Immature natural killer cell (primary cell): ENCODE data around the gene USH2A. TPM values are rescaled to one million over a fixed set of nuclear protein-coding genes. Genes with fewer than 3 reads are reported as not detected.

ENCODE experiments used
- DNase-seq, 3 donors: peaks; one replicate each; pipeline ENCODE4 v3.0.0; 2022; ENCODE audit warnings: mixed read lengths in 1 of 3
- H3K27ac Mint-ChIP-seq, 6 donors: one replicate each; pipeline ENCODE4 v1.8.0; 2020; ENCODE audit warnings: mixed read lengths in 6 of 6, mild to moderate bottlenecking in 5 of 6, inconsistent platforms in 4 of 6, moderate library complexity in 3 of 6
- H3K27me3 Mint-ChIP-seq, 3 donors: one replicate each; pipeline ENCODE4 v1.8.0; 2020 to 2021; ENCODE audit warnings: low read depth in 3 of 3, mild to moderate bottlenecking in 3 of 3, mixed read lengths in 3 of 3, moderate library complexity in 3 of 3, inconsistent platforms in 1 of 3
- H3K36me3 Mint-ChIP-seq, 3 donors: one replicate each; pipeline ENCODE4 v1.8.0; 2020; ENCODE audit warnings: mixed read lengths in 3 of 3, inconsistent platforms in 2 of 3, mild to moderate bottlenecking in 2 of 3
- H3K4me1 Mint-ChIP-seq, 2 donors: one replicate each; pipeline ENCODE4 v1.8.0; 2020; ENCODE audit warnings: inconsistent platforms in 2 of 2, mild to moderate bottlenecking in 2 of 2, mixed read lengths in 2 of 2, moderate library complexity in 1 of 2
- H3K4me3 Mint-ChIP-seq, 5 donors: one replicate each; pipeline ENCODE4 v1.8.0; 2020; ENCODE audit warnings: mild to moderate bottlenecking in 5 of 5, mixed read lengths in 5 of 5, inconsistent platforms in 3 of 5, moderate library complexity in 3 of 5
- H3K9me3 Mint-ChIP-seq, 6 donors: one replicate each; pipeline ENCODE4 v1.8.0; 2020; ENCODE audit warnings: mild to moderate bottlenecking in 6 of 6, mixed read lengths in 6 of 6, inconsistent platforms in 4 of 6, moderate library complexity in 3 of 6
- polyA plus RNA-seq, 3 donors: library from polyadenylated mRNA; unstranded; fragments of 300-500 nt; fragmentation: Illumina TruSeq; gene quantifications; one replicate each; pipeline ENCODE4 v1.2.3, GENCODE V29; 2021

The USH2A gene
- polyA plus RNA-seq, 3 donors from 2014 or later = not detected

DNA sequence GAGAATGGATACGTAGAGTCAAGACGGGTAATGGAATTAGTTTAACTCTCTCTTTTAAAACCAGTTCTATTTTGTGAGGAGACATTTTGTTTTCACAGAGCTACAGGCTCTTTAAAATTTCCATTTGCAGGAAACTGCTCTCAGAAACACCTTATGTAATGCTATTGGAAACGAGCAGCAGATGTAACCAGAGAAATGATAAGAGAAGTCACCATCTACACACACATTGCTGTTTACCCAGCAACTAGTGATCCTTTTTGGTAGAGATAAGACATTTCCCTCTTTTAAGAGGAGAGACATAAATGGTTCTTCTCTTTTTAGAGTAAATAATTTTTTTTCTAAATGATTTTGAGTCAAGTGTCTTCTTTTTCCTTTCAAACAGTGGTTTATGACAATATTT, 775.5 kb downstream of the USH2A start:
- DNase-seq = no peak
- Mint-ChIP-seq H3K4me3 (no peak overlapping the region), H3K27ac (no peak overlapping the region), H3K36me3 (no peaks in the 10 kb centered on the region), H3K27me3 (no peaks in the 10 kb centered on the region), H3K9me3 (peaks cover 0 to 23% (median 13%) of the 10 kb centered on the region in 6 donors), H3K4me1 (no peaks in the 10 kb centered on the region)

DNA sequence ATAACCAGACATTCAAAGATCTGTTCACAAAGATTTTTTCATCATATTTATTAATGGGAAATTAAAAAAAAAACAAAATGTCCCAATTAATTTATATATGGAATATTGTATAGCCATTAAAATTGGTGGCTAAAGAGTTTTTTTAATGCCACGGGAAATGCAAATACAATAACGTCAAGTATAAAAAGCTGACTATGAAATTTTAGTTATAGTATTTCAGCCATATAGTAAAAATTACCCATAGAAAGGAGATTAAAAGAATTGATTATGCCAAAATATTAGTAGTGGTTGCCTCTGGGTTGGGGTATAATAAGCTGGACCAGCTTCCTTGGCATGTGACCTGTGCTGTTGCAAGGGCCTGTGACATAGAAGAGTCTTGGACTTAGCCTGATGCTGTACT, 777.4 kb downstream of the USH2A start:
- no peaks in the 10 kb centered on the region for H3K36me3 Mint-ChIP-seq
- H3K27ac Mint-ChIP-seq = no peak overlapping the region
- no peak overlapping the region for H3K4me3 Mint-ChIP-seq
- peaks cover 0 to 23% (median 13%) of the 10 kb centered on the region in 6 donors for H3K9me3 Mint-ChIP-seq
- no peaks in the 10 kb centered on the region for H3K4me1 Mint-ChIP-seq
- H3K27me3 Mint-ChIP-seq = no peaks in the 10 kb centered on the region
- no peak for DNase-seq

DNA sequence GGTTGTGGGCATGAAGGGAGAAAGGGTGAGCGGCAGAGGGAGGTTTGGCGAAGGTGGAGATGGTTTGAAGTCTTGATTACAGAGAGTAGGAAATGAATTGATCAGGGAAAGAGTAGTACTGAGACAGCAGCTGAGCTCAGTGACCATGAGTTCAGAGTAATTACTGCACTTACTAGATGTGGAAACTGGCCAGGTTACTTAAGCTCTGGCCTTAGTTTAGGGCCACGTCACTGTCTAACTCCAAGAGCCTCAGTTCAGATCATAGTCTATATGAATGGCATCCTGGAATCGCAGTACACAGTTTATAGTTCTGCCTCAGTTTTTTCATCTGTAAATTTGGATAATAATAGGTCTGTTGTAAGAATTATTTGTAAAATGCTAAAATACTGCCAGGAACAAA, 778.1 kb downstream of the USH2A start:
- Mint-ChIP-seq H3K27ac (no peak overlapping the region), H3K4me1 (no peaks in the 10 kb centered on the region), H3K27me3 (no peaks in the 10 kb centered on the region), H3K9me3 (peaks cover 0 to 18% (median 12%) of the 10 kb centered on the region in 6 donors), H3K36me3 (no peaks in the 10 kb centered on the region), H3K4me3 (no peak overlapping the region)
- no peak for DNase-seq

DNA sequence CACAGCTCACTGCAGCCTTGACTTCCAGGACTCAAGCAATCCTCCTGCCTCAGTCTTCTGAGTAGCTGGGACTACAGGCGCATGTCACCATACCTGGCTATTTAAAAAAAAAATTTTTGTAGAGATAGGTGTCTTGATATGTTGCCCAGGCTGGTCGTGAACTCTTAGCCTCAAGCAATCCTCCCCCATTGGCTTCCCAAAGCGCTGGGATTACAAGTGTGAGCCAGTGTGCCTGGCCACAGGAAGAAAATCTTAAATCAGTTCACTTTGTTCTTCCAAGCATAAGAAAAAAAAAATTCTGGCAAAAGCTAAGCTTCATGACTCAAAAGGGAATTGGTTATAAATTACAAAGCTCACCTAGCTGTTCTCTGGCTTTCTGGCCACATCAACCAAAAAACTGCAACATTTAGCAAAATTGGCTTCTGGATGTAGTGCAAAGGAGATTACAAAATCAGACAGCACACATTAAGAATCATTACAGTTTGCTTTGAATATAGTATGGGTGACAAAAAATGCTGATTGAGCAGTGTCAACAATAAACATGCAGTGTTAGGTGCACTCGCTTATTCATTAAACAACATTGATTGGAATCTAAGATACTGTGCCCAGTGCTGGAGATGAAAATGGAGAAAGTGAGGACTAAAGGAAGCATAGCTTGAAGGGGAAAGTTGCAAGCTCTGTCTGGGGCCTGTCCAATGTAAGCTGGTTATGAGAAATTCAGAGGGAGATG, 779.5 kb downstream of the USH2A start:
- Mint-ChIP-seq H3K27me3 (no peaks in the 10 kb centered on the region), H3K36me3 (no peaks in the 10 kb centered on the region), H3K27ac (no peak overlapping the region), H3K4me1 (no peaks in the 10 kb centered on the region), H3K4me3 (no peak overlapping the region), H3K9me3 (peaks cover 0 to 16% (median 10%) of the 10 kb centered on the region in 6 donors)
- no peak for DNase-seq

DNA sequence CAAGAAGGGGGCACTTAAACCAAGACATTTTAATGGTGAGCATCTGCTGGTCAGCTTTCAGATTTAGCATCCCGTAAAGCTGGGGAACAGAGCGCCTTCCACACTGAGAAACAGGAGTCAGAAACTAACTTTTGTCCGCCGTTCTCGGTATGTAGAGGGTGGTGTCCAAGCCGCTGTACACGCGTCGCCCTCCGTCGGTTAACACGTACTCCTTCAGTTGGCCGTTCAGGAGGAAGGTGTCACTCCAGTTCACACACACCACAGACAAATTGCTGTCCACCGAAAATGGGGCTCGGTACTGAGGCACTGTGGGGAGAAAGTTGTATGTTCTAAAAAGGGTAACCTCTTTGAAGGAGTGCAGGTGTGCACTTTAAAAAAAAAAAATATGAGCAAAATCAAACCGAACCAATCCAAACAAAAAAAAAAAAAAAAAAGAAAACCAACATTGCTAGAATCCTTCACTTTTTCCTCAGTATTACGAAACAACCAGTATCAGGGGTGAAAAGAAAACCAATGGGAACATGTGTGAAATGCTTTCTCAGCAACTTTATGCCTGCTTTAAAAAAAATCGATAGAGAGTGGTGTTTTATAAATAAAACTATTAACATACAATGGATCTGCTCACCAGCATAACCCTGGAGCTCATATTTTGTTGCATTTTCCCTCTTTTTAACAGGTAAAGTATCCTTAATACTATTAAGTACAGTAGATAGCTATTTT, 782.7 kb downstream of the USH2A start:
- Mint-ChIP-seq H3K27ac (no peak overlapping the region), H3K36me3 (no peaks in the 10 kb centered on the region), H3K27me3 (no peaks in the 10 kb centered on the region), H3K9me3 (peaks cover 1 to 16% (median 7%) of the 10 kb centered on the region in 6 donors), H3K4me1 (no peaks in the 10 kb centered on the region), H3K4me3 (no peak overlapping the region)
- DNase-seq = no peak

DNA sequence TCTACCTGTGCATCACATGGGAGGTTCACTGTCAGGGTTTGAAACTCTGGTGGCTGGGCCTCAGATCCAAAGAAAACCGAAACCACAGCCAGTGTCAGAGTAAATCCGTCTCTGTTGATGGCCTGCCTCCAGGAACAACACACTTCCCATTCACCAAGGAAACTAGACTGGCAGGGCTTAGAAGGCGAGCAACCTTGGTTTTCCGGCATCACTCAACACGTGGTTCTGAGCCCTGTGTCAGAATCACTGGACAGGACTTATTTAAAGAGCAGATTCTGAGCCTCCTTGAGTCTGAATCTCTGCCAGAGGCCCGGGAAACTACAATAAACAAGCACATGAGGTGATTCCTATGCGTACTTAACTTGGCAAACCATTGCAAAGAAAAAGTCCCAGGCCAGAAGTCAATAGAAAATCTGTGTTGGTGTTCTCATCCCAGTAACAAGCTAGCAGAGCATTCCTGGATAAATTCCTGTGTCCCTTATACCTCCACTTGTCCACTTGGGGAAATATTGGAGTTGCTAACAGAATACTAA, 786.1 kb downstream of the USH2A start:
- no peak for DNase-seq
- peaks cover 0 to 2% (median 0%) of the 10 kb centered on the region in 3 donors for H3K27me3 Mint-ChIP-seq
- H3K27ac Mint-ChIP-seq = no peak overlapping the region
- no peak overlapping the region for H3K4me3 Mint-ChIP-seq
- H3K4me1 Mint-ChIP-seq = no peaks in the 10 kb centered on the region
- H3K36me3 Mint-ChIP-seq = no peaks in the 10 kb centered on the region
- H3K9me3 Mint-ChIP-seq = peaks cover 0 to 22% (median 4%) of the 10 kb centered on the region in 6 donors

DNA sequence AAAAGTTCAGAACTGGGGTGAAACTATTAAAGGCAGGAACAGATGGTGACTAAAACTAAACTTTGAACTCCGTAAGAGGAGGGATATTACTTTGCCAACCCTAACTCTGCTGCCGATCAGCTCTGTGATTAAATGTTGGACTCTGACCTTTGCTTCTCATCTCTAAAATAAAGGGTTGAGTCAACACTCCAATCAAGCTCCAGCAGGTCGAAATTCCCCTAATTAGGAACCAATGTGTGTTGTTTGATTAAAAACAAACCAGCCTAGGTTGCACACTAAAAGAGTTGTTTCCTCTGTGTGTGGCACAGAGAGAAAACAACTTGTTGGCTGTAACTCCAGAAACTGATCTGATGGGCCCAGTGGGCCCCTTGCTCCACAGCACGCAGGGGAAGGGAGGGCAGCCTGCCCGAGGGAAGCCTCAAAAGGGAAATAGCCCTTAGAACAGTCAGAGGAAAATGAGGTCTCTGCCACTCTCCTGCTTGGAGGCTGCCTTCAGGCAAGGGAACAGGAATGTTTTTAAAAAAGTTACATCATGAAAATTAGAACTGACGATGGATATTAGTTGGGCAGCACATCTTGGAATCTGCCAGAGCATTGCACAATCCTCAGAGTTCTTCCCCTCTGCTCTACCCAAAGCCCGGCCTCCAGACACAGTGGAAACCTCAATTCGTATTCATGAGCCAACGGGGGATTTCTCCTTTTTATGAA, 786.8 kb downstream of the USH2A start:
- Mint-ChIP-seq H3K27ac (no peak overlapping the region), H3K27me3 (peaks cover 0 to 2% (median 0%) of the 10 kb centered on the region in 3 donors), H3K9me3 (peaks cover 0 to 22% (median 5%) of the 10 kb centered on the region in 6 donors), H3K4me1 (no peaks in the 10 kb centered on the region), H3K4me3 (no peak overlapping the region), H3K36me3 (no peaks in the 10 kb centered on the region)
- no peak for DNase-seq

DNA sequence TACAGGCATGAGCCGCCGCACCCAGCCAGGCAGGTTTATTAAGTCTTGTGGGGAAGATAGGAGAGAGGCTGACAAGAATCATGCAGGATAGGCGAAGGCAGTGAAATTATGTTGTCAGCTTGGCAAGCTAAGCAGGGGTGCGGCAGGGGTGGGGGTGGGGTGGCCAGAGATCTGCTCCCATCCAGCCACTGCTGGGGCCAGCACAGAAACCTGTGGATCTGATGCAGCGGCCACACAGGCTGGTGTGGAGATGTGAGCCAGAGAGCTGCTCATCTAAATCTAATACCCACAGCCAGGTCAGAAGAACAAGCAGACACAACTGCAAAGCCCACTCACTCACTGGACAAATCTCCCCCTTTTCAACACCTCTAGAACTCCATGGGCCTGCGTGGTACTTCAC, 787.4 kb downstream of the USH2A start:
- peaks cover 0 to 4% (median 0%) of the 10 kb centered on the region in 3 donors for H3K27me3 Mint-ChIP-seq
- peaks cover 2 to 17% (median 5%) of the 10 kb centered on the region in 6 donors for H3K9me3 Mint-ChIP-seq
- H3K36me3 Mint-ChIP-seq = no peaks in the 10 kb centered on the region
- H3K27ac Mint-ChIP-seq = no peak overlapping the region
- DNase-seq = no peak
- H3K4me1 Mint-ChIP-seq = no peaks in the 10 kb centered on the region
- no peak overlapping the region for H3K4me3 Mint-ChIP-seq

DNA sequence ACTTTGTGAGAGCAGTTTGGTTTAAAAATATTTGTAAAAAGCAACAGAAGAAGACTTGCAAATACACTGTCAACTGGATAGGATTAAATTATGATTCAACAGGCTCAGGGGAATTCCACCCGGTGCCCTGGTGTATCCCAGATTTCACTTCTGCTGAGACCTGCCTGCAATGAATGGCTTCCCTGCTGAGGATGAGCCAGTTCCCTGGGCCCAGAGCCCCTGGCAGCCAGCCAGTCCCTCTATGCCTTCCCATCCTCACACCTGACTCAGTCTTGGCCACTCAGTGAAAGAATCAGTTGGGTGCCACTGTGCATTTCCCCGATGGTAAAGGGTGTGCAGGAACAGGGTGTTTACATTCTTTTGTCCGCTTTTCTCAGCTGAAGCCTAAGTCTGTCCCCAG, 791.8 kb downstream of the USH2A start:
- no peaks in the 10 kb centered on the region for H3K36me3 Mint-ChIP-seq
- no peaks in the 10 kb centered on the region for H3K4me1 Mint-ChIP-seq
- H3K27ac Mint-ChIP-seq = no peak overlapping the region
- peaks cover 2 to 17% (median 5%) of the 10 kb centered on the region in 6 donors for H3K9me3 Mint-ChIP-seq
- peaks cover 0 to 4% (median 0%) of the 10 kb centered on the region in 3 donors for H3K27me3 Mint-ChIP-seq
- no peak for DNase-seq
- H3K4me3 Mint-ChIP-seq = no peak overlapping the region

DNA sequence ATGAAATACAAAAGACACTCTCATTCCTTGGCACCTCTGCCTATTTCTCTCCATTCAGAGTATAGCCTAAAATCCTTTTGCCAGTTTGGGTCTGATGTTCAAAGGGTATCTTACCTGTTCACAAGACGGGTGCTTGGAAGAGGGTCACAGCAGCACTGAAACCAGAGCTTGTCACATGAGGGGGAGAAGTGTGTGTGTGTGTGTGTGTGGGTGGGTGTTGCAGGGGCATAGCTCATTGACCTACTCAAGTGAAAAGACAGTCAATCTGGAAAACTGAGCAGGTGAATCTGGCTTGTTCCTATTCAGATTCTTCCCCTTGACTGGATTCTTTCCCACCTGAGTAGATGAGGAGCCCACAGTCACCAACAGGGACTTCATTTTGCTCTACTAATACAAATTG, 792.2 kb downstream of the USH2A start:
- H3K4me1 Mint-ChIP-seq = no peaks in the 10 kb centered on the region
- H3K4me3 Mint-ChIP-seq = no peak overlapping the region
- no peaks in the 10 kb centered on the region for H3K36me3 Mint-ChIP-seq
- DNase-seq = no peak
- no peak overlapping the region for H3K27ac Mint-ChIP-seq
- H3K9me3 Mint-ChIP-seq = peaks cover 2 to 17% (median 5%) of the 10 kb centered on the region in 6 donors
- H3K27me3 Mint-ChIP-seq = peaks cover 0 to 4% (median 0%) of the 10 kb centered on the region in 3 donors

DNA sequence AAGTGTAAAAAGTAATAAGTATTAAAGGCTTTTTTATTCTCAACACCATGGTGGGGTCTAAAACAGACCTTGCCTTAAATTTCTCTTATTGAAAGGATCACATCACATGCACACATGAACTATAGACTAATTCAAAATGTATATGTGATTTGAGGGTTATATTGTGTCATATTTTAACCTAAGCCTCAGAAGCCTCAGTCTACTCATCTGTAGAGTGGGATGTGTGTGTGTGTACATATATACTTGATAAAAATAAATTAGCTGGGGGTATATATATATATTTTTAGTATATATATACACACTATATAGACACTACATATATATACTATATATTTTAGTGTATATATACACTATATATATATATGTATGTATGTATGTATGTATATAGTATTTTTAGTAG, 797.3 kb downstream of the USH2A start:
- H3K9me3 Mint-ChIP-seq = peaks cover 0 to 7% (median 2%) of the 10 kb centered on the region in 6 donors
- peaks cover 0 to 1% (median 0%) of the 10 kb centered on the region in 3 donors for H3K27me3 Mint-ChIP-seq
- H3K4me3 Mint-ChIP-seq = no peak overlapping the region
- no peaks in the 10 kb centered on the region for H3K4me1 Mint-ChIP-seq
- no peak overlapping the region for H3K27ac Mint-ChIP-seq
- peaks cover 0 to under 1% (median 0%) of the 10 kb centered on the region in 3 donors for H3K36me3 Mint-ChIP-seq
- DNase-seq = no peak

DNA sequence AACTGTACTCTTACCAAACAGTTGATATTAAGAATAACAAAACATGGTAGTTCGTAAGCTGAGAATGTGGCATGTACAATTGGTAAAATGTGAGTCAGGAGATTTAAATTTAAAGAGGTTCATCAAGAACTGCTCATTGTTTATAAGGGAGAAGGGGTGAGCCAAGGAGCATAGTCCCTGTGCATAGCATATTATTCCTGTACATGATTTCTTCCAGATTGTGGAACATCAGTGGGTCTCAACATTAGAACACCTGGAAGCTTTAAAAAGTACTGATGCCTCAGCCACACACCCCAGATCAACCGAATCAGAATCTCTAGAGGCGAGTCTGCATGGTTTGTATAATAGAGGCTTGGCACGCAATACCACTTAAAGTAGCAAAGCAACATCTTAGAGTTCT, 800.1 kb downstream of the USH2A start:
- no peak overlapping the region for H3K27ac Mint-ChIP-seq
- no peaks in the 10 kb centered on the region for H3K27me3 Mint-ChIP-seq
- H3K4me1 Mint-ChIP-seq = peaks cover 0 to 2% of the 10 kb centered on the region in 2 donors
- DNase-seq = no peak
- no peak overlapping the region for H3K4me3 Mint-ChIP-seq
- peaks cover 3 to 14% (median 7%) of the 10 kb centered on the region in 3 donors for H3K36me3 Mint-ChIP-seq
- H3K9me3 Mint-ChIP-seq = peaks cover 0 to 8% (median under 1%) of the 10 kb centered on the region in 6 donors

DNA sequence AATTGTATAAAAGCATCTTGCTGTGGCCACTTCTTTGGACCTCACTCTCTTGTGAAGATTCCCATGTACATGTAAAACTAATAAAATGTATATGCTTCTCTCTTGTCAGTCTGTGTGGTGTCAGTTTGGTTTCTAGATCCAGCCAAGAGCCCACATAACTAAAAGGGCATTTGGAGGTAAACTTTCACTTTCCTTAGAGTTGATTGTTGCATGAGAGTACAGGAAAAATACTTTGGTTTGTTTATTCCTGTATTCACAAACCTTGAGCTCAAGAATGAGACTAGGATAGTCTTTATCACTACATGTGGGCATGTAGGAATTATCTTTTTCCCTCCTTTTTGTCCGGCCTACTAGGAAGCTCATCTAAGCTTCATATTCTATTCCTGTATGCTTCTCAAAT, 805.3 kb downstream of the USH2A start:
- DNase-seq = no peak
- peaks cover 0 to 7% of the 10 kb centered on the region in 2 donors for H3K4me1 Mint-ChIP-seq
- H3K27ac Mint-ChIP-seq = no peak overlapping the region
- H3K4me3 Mint-ChIP-seq = no peak overlapping the region
- H3K36me3 Mint-ChIP-seq = peaks cover 3 to 28% (median 11%) of the 10 kb centered on the region in 3 donors
- no peaks in the 10 kb centered on the region for H3K27me3 Mint-ChIP-seq
- H3K9me3 Mint-ChIP-seq = peaks cover 0 to 10% (median 3%) of the 10 kb centered on the region in 6 donors

DNA sequence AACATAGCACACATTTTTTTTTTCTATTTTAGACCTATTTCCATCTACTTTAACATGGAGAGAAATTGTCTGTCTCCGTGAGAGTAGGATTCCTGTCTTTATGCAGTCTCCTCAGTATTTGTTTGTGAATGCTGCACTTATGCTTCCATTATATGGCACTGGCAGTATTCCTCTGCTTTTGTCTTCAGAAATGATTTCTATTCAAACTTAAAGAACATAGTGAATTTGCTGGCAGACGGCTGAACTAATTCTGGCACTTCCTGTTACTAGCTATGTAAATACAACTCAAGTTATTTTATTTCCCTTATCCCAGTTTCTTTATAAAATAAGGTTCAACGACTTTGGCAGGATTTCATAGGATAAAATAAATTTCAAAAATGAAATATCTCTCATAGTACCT, 810.9 kb downstream of the USH2A start:
- H3K27ac Mint-ChIP-seq = no peak overlapping the region
- H3K36me3 Mint-ChIP-seq = peaks cover 0 to 24% (median 5%) of the 10 kb centered on the region in 3 donors
- H3K9me3 Mint-ChIP-seq = peaks cover 0 to 10% (median under 1%) of the 10 kb centered on the region in 6 donors
- DNase-seq = no peak
- no peak overlapping the region for H3K4me3 Mint-ChIP-seq
- no peaks in the 10 kb centered on the region for H3K4me1 Mint-ChIP-seq
- H3K27me3 Mint-ChIP-seq = no peaks in the 10 kb centered on the region
